MM.1S (cell line): Measurements from ENCODE around the gene ALDH2.

Experiments
- DNase-seq: peaks from one replicate; pipeline ENCODE4 v3.0.0-alpha.2; 2015
- H2AFZ ChIP-seq: fragments of 300-600 bp; sonication (generic); 2 replicates; pipeline ENCODE4 v1.6.0; 2016; ENCODE audit warnings: antibody characterized with exemption, low read length
- H3F3A ChIP-seq: fragments of 300-600 bp; sonication (generic); 2 replicates; pipeline ENCODE4 v1.6.1; 2016; ENCODE audit warnings: mild to moderate bottlenecking, antibody characterized with exemption, low read length, moderate library complexity, mixed read lengths; ENCODE audit not compliant: insufficient read depth
- H3K27ac ChIP-seq: fragments of 300-600 bp; sonication (generic); 2 replicates; pipeline ENCODE4 v1.5.1; 2016; ENCODE audit warnings: mild to moderate bottlenecking, low read length
- H3K27me3 ChIP-seq: fragments of 300-600 bp; sonication (generic); replicated peaks from 2 replicates; pipeline ENCODE4 v1.6.0; 2016; ENCODE audit warnings: low read length; ENCODE audit not compliant: insufficient read depth
- H3K36me3 ChIP-seq: fragments of 300-600 bp; sonication (generic); replicated peaks from 2 replicates; pipeline ENCODE4 v1.6.1; 2016; ENCODE audit warnings: mild to moderate bottlenecking, low read length, mixed read lengths; ENCODE audit not compliant: insufficient read depth
- H3K4me1 ChIP-seq: fragments of 300-600 bp; sonication (generic); 2 replicates; pipeline ENCODE4 v1.6.1; 2016; ENCODE audit warnings: low read length, mixed read lengths
- H3K4me2 ChIP-seq: fragments of 300-600 bp; sonication (generic); 2 replicates; pipeline ENCODE4 v1.6.0; 2016; ENCODE audit warnings: low read depth, low read length
- H3K4me3 ChIP-seq: fragments of 300-600 bp; sonication (generic); 2 replicates; pipeline ENCODE4 v1.5.1; 2016; ENCODE audit warnings: low read length, mixed read lengths
- H3K79me2 ChIP-seq: fragments of 300-600 bp; sonication (generic); 2 replicates; pipeline ENCODE4 v1.6.1; 2016; ENCODE audit warnings: mixed run types, low read length, mixed read lengths
- H3K9ac ChIP-seq: fragments of 300-600 bp; sonication (generic); 2 replicates; pipeline ENCODE4 v1.6.1; 2016; ENCODE audit warnings: low read length, mixed read lengths
- H3K9me2 ChIP-seq: fragments of 300-600 bp; sonication (generic); replicated peaks from 2 replicates; pipeline ENCODE4 v1.6.1; 2016; ENCODE audit warnings: mild to moderate bottlenecking, low read length, mixed read lengths; ENCODE audit not compliant: insufficient read depth
- H3K9me3 ChIP-seq: fragments of 300-600 bp; sonication (generic); replicated peaks from 2 replicates; pipeline ENCODE4 v1.6.1; 2016; ENCODE audit warnings: mild to moderate bottlenecking, low read length, mixed read lengths; ENCODE audit not compliant: insufficient read depth
- H4K20me1 ChIP-seq: fragments of 300-600 bp; sonication (generic); 2 replicates; pipeline ENCODE4 v1.6.1; 2016; ENCODE audit warnings: mild to moderate bottlenecking, low read length, moderate library complexity, mixed read lengths; ENCODE audit not compliant: insufficient read depth
- EZH2 ChIP-seq: fragments of 300-600 bp; sonication (generic); optimal IDR thresholded peaks from 2 replicates; pipeline ENCODE3; 2017; ENCODE audit warnings: low read depth, mild to moderate bottlenecking, antibody characterized with exemption, low read length, mixed read lengths
- EZH2phosphoT487 ChIP-seq: fragments of 300-600 bp; sonication (generic); IDR thresholded peaks from 2 replicates; pipeline ENCODE4 v1.6.1; 2018; ENCODE audit warnings: antibody characterized with exemption, low read length
- TF ChIP-seq, protein P1 (sequence below): fragments of 300-600 bp; sonication (generic); IDR thresholded peaks from 2 replicates; pipeline ENCODE4 v1.5.1; 2016; ENCODE audit warnings: antibody characterized with exemption, low read length, mixed read lengths

ALDH2 gene

DNA sequence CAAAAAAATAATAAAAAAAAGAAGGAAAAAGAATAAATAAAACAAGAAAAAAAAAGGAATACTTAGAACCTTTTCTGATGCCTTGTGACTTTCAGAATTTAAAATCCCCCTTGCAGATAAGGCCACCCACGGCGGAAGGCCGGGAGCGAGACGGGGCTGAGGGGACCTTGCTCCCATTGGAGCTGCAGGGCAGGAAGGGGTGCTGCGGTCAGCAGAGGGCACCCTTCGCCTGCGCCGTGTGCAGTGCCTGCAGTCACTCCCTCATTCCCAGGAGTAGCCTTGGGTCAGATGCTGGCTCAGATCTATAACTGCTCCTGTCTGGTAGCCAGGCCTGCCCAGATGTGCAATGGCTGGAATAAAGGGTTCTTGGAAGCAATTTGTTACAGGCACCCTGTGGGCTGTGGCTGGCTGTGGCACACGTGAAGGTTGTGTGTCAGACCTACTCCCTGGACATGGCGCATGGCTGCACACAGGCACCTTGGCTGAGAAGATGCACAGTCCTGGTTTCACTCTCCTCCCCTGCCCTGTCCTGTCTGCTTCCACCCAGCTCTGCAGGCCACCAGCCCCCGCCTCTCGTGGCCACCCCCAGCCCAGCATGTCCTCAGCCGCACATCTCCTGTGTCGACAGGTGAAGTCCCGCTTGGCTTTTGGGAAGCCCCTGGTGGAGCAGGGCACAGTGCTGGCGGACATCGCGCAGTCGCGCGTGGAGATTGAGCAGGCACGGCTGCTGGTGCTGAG lies 13.4 kb upstream of the ALDH2 start:
- no peaks in the 10 kb centered on the region for H3K27me3 ChIP-seq
- H3K36me3 ChIP-seq, result no peaks in the 10 kb centered on the region
- no peak for TF ChIP-seq EZH2
- TF ChIP-seq EZH2phosphoT487, result no peak
- TF ChIP-seq, protein P1, sequence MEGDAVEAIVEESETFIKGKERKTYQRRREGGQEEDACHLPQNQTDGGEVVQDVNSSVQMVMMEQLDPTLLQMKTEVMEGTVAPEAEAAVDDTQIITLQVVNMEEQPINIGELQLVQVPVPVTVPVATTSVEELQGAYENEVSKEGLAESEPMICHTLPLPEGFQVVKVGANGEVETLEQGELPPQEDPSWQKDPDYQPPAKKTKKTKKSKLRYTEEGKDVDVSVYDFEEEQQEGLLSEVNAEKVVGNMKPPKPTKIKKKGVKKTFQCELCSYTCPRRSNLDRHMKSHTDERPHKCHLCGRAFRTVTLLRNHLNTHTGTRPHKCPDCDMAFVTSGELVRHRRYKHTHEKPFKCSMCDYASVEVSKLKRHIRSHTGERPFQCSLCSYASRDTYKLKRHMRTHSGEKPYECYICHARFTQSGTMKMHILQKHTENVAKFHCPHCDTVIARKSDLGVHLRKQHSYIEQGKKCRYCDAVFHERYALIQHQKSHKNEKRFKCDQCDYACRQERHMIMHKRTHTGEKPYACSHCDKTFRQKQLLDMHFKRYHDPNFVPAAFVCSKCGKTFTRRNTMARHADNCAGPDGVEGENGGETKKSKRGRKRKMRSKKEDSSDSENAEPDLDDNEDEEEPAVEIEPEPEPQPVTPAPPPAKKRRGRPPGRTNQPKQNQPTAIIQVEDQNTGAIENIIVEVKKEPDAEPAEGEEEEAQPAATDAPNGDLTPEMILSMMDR, result peak; percentile 29
- no peaks in the 10 kb centered on the region for H3F3A ChIP-seq
- no peak overlapping the region for H3K9ac ChIP-seq
- H3K9me3 ChIP-seq, result no peaks in the 10 kb centered on the region
- H4K20me1 ChIP-seq, result no peaks in the 10 kb centered on the region
- H3K4me1 ChIP-seq, result no peaks in the 10 kb centered on the region
- H3K9me2 ChIP-seq, result no peaks in the 10 kb centered on the region
- H3K4me3 ChIP-seq, result no peak overlapping the region
- H3K4me2 ChIP-seq, result no peak overlapping the region
- H2AFZ ChIP-seq, result no peak overlapping the region
- H3K79me2 ChIP-seq, result no peaks in the 10 kb centered on the region
- no peak overlapping the region for H3K27ac ChIP-seq
- DNase-seq, result no peak

DNA sequence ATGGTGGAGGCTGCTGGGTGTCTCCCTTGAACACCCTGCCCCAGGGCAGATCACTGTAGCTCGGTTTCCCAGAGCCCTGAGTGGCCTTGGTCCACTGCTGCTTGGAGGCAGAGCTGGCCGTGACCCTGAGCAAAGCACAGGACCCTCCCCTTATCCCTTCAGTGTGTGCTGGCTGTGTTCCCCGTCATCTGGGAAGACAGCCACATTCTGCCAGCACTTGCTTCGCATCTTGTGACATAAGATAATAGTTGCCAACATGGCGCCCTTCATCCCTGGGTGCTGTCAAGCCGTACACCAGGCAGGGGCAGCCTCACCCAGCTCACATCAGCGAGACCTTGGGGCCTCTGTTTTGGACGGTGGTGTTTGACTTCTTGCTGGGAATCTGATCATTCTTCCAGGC lies 12.1 kb upstream of the ALDH2 start:
- H3K36me3 ChIP-seq, result no peaks in the 10 kb centered on the region
- no peak for DNase-seq
- H2AFZ ChIP-seq, result no peak overlapping the region

DNA sequence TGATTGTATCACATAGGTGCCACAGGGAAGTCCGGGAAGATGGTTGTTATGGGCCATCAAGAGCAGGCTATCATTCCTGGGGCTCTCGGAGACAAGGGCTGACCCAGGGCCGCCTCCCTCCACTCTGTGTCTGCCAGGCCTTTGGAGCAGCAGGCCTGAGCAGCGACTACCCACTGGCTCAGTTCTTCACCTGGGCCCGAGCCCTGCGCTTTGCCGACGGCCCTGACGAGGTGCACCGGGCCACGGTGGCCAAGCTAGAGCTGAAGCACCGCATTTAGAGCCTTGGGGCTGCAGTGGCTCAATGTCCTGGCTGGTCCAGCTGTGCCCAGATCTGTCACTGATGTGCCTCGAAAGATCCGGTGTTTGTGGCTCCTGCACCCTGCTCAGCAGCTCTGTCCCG lies 10.5 kb upstream of the ALDH2 start:
- Histone ChIP-seq H2AFZ (no peak overlapping the region), H3K27me3 (no peaks in the 10 kb centered on the region), H3F3A (no peaks in the 10 kb centered on the region), H3K36me3 (no peaks in the 10 kb centered on the region), H3K4me1 (no peaks in the 10 kb centered on the region), H3K9me3 (no peaks in the 10 kb centered on the region), H3K4me2 (no peak overlapping the region), H3K9me2 (no peaks in the 10 kb centered on the region), H3K27ac (no peak overlapping the region), H3K9ac (no peak overlapping the region), H3K4me3 (no peak overlapping the region), H3K79me2 (no peaks in the 10 kb centered on the region), H4K20me1 (no peaks in the 10 kb centered on the region)
- no peak for TF ChIP-seq EZH2
- TF ChIP-seq EZH2phosphoT487, result no peak
- TF ChIP-seq, protein P1, result no peak
- DNase-seq, result no peak

More for the DNA sequence above, 12.1 kb upstream of the ALDH2 start:
- no peak overlapping the region for H3K4me2 ChIP-seq
- H3K9me3 ChIP-seq, result no peaks in the 10 kb centered on the region
- no peaks in the 10 kb centered on the region for H3K9me2 ChIP-seq
- H3K27ac ChIP-seq, result no peak overlapping the region
- TF ChIP-seq, protein P1, result no peak
- TF ChIP-seq EZH2 (no peak), EZH2phosphoT487 (no peak)
- H3K27me3 ChIP-seq, result no peaks in the 10 kb centered on the region
- H3K4me3 ChIP-seq, result no peak overlapping the region
- no peaks in the 10 kb centered on the region for H3K79me2 ChIP-seq
- H3K9ac ChIP-seq, result no peak overlapping the region
- no peaks in the 10 kb centered on the region for H3K4me1 ChIP-seq
- no peaks in the 10 kb centered on the region for H4K20me1 ChIP-seq
- no peaks in the 10 kb centered on the region for H3F3A ChIP-seq
